ENCODE results near the gene WAC. TPM values are rescaled to one million over a fixed set of nuclear protein-coding genes. Genes with fewer than 3 reads are reported as not detected.

The WAC gene
- total and polyA plus RNA-seq, 7 donors: 33.9 to 79.9 (median 64.2) TPM

DNA sequence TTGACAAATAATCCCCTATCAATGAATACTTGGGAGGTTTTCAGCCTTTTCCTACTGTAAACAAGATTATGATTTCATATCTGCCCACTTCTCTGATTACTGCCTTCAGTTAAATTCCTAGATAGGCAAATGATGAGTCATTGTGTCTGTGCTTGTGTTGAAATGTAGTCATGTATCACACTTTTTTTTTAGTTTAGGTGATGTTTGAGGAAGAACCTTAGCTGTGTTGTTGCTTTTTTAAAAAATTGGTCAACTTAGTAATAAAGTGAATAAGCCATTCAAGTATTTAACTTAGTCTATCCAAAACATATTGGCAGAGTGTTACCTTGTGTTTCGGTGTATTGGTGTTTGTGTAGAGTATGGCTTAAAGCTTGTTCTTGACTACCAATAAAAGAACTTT lies 60.0 kb downstream of the WAC start:
- ATAC-seq: peak; percentile 76 to 86 (median 78)
- TF ChIP-seq, protein P1, sequence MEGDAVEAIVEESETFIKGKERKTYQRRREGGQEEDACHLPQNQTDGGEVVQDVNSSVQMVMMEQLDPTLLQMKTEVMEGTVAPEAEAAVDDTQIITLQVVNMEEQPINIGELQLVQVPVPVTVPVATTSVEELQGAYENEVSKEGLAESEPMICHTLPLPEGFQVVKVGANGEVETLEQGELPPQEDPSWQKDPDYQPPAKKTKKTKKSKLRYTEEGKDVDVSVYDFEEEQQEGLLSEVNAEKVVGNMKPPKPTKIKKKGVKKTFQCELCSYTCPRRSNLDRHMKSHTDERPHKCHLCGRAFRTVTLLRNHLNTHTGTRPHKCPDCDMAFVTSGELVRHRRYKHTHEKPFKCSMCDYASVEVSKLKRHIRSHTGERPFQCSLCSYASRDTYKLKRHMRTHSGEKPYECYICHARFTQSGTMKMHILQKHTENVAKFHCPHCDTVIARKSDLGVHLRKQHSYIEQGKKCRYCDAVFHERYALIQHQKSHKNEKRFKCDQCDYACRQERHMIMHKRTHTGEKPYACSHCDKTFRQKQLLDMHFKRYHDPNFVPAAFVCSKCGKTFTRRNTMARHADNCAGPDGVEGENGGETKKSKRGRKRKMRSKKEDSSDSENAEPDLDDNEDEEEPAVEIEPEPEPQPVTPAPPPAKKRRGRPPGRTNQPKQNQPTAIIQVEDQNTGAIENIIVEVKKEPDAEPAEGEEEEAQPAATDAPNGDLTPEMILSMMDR (IDR thresholded peaks at IDR 0.05): no peak
- H3K36me3 ChIP-seq (ENCODE audit: insufficient read depth in 1 of 2, low read depth in 1 of 2): peaks cover 4 to 41% of the 10 kb centered on the region in 2 donors
- DNase-seq: no peak
- intact Hi-C loops (cut with DNase I): loop anchor here in 1 of 2 donors (5.0 kb wide), 2 partner anchors 61 to 161 kb away; partner anchors contain the start of gene WAC
- H3K4me1 ChIP-seq: peaks cover 26% of the 10 kb centered on the region
- no peak overlapping the region for H3K4me3 ChIP-seq
- H3K27ac ChIP-seq: peak overlapping the region; percentile 4
- WGBS, 3 donors: 97 to 100% (median 100%) methylated on average over 1 of the region's 1 CpG
- H3K9me3 ChIP-seq: no peaks in the 10 kb centered on the region
- no peaks in the 10 kb centered on the region for H3K27me3 ChIP-seq (ENCODE audit: insufficient read depth in 3 of 3, low read length in 2 of 3)

DNA sequence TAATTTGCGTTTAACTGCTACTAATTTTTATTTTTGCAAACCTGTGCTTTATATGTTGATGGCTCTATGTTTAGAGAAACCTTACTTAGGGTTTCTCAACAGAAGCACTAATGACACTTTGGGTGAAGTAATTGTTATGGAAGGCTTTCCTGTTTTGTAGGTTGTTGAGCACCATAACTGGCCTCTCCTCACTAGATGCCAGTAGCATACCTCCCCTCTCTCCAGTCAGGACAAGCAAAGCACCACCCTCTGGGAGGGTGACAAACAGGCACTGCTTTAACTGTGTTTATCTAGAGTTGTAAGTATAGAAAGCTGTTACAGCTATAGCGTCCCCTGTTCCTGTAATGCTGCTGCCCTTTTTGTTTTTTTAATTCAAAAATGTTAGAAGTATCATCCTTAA lies 60.9 kb downstream of the WAC start:
- TF ChIP-seq, protein P1 (IDR thresholded peaks at IDR 0.05): no peak
- H3K36me3 ChIP-seq (ENCODE audit: insufficient read depth in 1 of 2, low read depth in 1 of 2): peaks cover 4 to 48% of the 10 kb centered on the region in 2 donors
- no peak overlapping the region for H3K4me3 ChIP-seq
- H3K9me3 ChIP-seq: no peaks in the 10 kb centered on the region
- no peaks in the 10 kb centered on the region for H3K27me3 ChIP-seq (ENCODE audit: insufficient read depth in 3 of 3, low read length in 2 of 3)
- no peak overlapping the region for H3K27ac ChIP-seq
- WGBS, 3 donors: 48 to 72% (median 70%) methylated on average over 2 of the region's 2 CpGs
- peak in 1 of 4 donors; percentile 22 for ATAC-seq
- intact Hi-C loops (cut with DNase I): loop anchor here in 1 of 2 donors (5.0 kb wide), 2 partner anchors 62 to 162 kb away; partner anchors contain the start of gene WAC
- H3K4me1 ChIP-seq: peaks cover 23% of the 10 kb centered on the region
- no peak for DNase-seq

DNA sequence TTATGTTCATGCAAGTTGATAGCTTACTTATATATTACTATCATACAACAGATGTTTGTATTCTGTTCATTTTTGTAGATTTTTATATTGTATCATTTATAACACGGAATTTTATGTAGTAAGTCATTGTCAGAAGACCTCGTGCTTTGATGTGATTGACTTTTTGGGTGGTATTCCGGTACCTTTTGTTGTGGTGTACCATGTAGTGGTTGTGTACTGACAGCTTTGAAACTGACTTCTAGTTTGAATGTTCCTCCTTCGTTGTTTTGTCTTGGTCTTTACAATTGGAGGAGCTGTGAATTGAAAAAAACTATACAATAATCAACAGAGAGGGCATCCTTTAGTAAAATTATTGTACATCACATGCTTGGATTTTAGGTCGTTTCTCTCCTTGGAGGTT lies 61.5 kb downstream of the WAC start:
- Histone ChIP-seq H3K4me1 (peaks cover 29% of the 10 kb centered on the region), H3K4me3 (no peak overlapping the region), H3K27me3 (ENCODE audit: insufficient read depth in 3 of 3, low read length in 2 of 3) (no peaks in the 10 kb centered on the region), H3K27ac (no peak overlapping the region), H3K9me3 (no peaks in the 10 kb centered on the region), H3K36me3 (ENCODE audit: insufficient read depth in 1 of 2, low read depth in 1 of 2) (peaks cover 4 to 48% of the 10 kb centered on the region in 2 donors)
- intact Hi-C loops (cut with DNase I): loop anchor here in 1 of 2 donors (5.0 kb wide), 2 partner anchors 62 to 162 kb away; partner anchors contain the start of gene WAC
- DNase-seq (no peak), ATAC-seq (no peak)
- TF ChIP-seq, protein P1 (IDR thresholded peaks at IDR 0.05): no peak
- 87 to 89% (median 88%) methylated on average over 5 of the region's 5 CpGs for WGBS, 3 donors

DNA sequence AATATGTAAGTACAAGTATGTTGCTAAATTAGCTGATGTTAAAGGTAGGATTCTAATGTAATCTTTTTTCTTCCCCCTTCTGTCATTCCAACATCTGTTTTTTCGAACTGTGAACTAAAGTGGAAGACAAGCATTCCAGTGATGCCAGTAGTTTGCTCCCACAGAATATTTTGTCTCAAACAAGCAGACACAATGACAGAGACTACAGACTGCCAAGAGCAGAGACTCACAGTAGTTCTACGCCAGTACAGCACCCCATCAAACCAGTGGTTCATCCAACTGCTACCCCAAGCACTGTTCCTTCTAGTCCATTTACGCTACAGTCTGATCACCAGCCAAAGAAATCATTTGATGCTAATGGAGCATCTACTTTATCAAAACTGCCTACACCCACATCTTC lies 62.7 kb downstream of the WAC start:
- ATAC-seq: no peak
- Histone ChIP-seq H3K27me3 (ENCODE audit: insufficient read depth in 3 of 3, low read length in 2 of 3) (no peaks in the 10 kb centered on the region), H3K9me3 (no peaks in the 10 kb centered on the region), H3K4me1 (peaks cover 36% of the 10 kb centered on the region), H3K27ac (no peak overlapping the region), H3K4me3 (no peak overlapping the region), H3K36me3 (ENCODE audit: insufficient read depth in 1 of 2, low read depth in 1 of 2) (peaks cover 4 to 38% of the 10 kb centered on the region in 2 donors)
- no peak for DNase-seq
- intact Hi-C loops (cut with DNase I): no loop called here
- WGBS, 3 donors: 64 to 81% (median 67%) methylated on average over 3 of the region's 3 CpGs
- TF ChIP-seq, protein P1 (IDR thresholded peaks at IDR 0.05): no peak

DNA sequence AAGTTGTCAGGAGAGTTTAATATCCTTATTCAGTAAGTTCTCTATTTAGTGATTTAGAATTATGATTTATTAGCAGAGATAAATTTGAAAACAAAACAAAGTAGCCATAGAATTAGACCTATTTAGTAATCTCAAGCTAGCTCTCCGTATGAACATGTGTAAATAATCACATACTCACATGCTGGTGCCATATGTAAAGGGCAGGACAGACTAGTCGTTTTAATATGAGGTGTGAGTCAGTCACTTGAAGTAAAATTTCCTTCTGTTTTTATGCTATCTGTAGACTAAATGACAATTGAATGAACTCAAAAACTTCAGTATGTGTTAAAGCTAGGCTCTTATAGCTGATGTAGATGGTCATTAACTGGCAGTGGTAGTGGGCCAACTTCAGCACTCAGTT lies 67.1 kb downstream of the WAC start:
- H3K27ac ChIP-seq: no peak overlapping the region
- TF ChIP-seq, protein P1 (IDR thresholded peaks at IDR 0.05): no peak
- no peak overlapping the region for H3K4me3 ChIP-seq
- peaks cover 0 to 24% of the 10 kb centered on the region in 2 donors for H3K36me3 ChIP-seq (ENCODE audit: insufficient read depth in 1 of 2, low read depth in 1 of 2)
- peaks cover 57% of the 10 kb centered on the region for H3K4me1 ChIP-seq
- H3K27me3 ChIP-seq (ENCODE audit: insufficient read depth in 3 of 3, low read length in 2 of 3): no peaks in the 10 kb centered on the region
- DNase-seq: no peak
- WGBS, 3 donors: 77 to 85% (median 79%) methylated on average over 2 of the region's 2 CpGs
- no peak for ATAC-seq
- H3K9me3 ChIP-seq: no peaks in the 10 kb centered on the region
- intact Hi-C loops (cut with DNase I): no loop called here
